HepG2 (cell line): ENCODE data around the gene MXRA7. TPM values are rescaled to one million over a fixed set of nuclear protein-coding genes. Genes with fewer than 3 reads are reported as not detected.
A peak's percentile ranks its signal among the peaks of the same experiment; 100 is the strongest.

Source experiments
- FOXJ3 ChIP-seq: sonication (generic); formaldehyde crosslinking; IDR thresholded peaks from 2 replicates; pipeline ENCODE4 v1.4.0; 2020; ENCODE audit warnings: missing genetic modification reagents, mild to moderate bottlenecking, borderline replicate concordance
- FOXK2 ChIP-seq: fragments of 450-650 bp; IDR thresholded peaks from 2 replicates; pipeline ENCODE4 v1.6.1; 2016
- IRF1 ChIP-seq: sonication (generic); formaldehyde crosslinking; IDR thresholded peaks from 2 replicates; pipeline ENCODE4 v1.4.0; 2020; ENCODE audit warnings: low read depth, mild to moderate bottlenecking, missing genetic modification reagents
- LCORL ChIP-seq, 2 experiments: fragments of 450-650 bp in 1 of 2; sonication (generic) in 1 of 2; formaldehyde crosslinking in 1 of 2; IDR thresholded peaks; 2 replicates each; pipeline versions ENCODE4 v1.5.0 to v1.6.1; 2017 to 2020; ENCODE audit warnings: antibody characterized with exemption in 1 of 2, missing genetic modification reagents in 1 of 2
- MXI1 ChIP-seq: IDR thresholded peaks from 3 replicates; pipeline ENCODE4 v1.6.1; 2012; ENCODE audit warnings: low read depth, low read length, inconsistent platforms, borderline replicate concordance
- NFATC3 ChIP-seq: sonication (generic); formaldehyde crosslinking; IDR thresholded peaks from 2 replicates; pipeline ENCODE4 v1.5.1; 2020; ENCODE audit warnings: mild to moderate bottlenecking, missing genetic modification reagents
- PATZ1 ChIP-seq: sonication (generic); formaldehyde crosslinking; IDR thresholded peaks from 2 replicates; pipeline ENCODE4 v1.4.0; 2020; ENCODE audit warnings: missing genetic modification reagents
- PHF5A ChIP-seq: IDR thresholded peaks from one replicate; pipeline ENCODE4 v1.6.1; 2018; ENCODE audit warnings: low read depth, missing genetic modification reagents; ENCODE audit not compliant: unreplicated experiment
- RCOR2 ChIP-seq: IDR thresholded peaks from 2 replicates; pipeline ENCODE4 v1.6.1; 2016; ENCODE audit warnings: missing biosample characterization, missing genetic modification reagents
- SRSF1 ChIP-seq: fragments of 200-400 bp; formaldehyde crosslinking; optimal IDR thresholded peaks from 2 replicates; pipeline ENCODE3; 2017; ENCODE audit warnings: mild to moderate bottlenecking, low read depth, low read length, moderate library complexity
- TCF12 ChIP-seq, 2 experiments: fragments of 450-650 bp in 1 of 2; sonication (generic) in 1 of 2; formaldehyde crosslinking in 1 of 2; IDR thresholded peaks; 2 replicates each; pipeline versions ENCODE4 v1.6.1 to v1.8.0; 2017 to 2022; ENCODE audit warnings: antibody characterized with exemption in 1 of 2, mild to moderate bottlenecking in 1 of 2, missing genetic modification reagents in 1 of 2, moderate library complexity in 1 of 2
- ZHX2 ChIP-seq, 2 experiments: sonication (generic) in 1 of 2; formaldehyde crosslinking in 1 of 2; IDR thresholded peaks; 2 replicates each; pipeline versions ENCODE4 v1.6.1 to v1.9.0; 2014 to 2022; ENCODE audit warnings: antibody characterized with exemption in 1 of 2, borderline replicate concordance in 1 of 2, inconsistent platforms in 1 of 2, low read depth in 1 of 2, missing genetic modification reagents in 1 of 2
- ZNF292 ChIP-seq: sonication (generic); formaldehyde crosslinking; IDR thresholded peaks from 2 replicates; pipeline ENCODE4 v1.8.1; 2022; ENCODE audit warnings: mild to moderate bottlenecking, low read depth, missing genetic modification reagents, borderline replicate concordance
- ZNF570 ChIP-seq: sonication (generic); formaldehyde crosslinking; IDR thresholded peaks from 2 replicates; pipeline ENCODE4 v1.4.0; 2020; ENCODE audit warnings: mild to moderate bottlenecking, missing genetic modification reagents, borderline replicate concordance
- ZNF576 ChIP-seq: sonication (generic); formaldehyde crosslinking; IDR thresholded peaks from 2 replicates; pipeline ENCODE4 v1.4.0; 2020; ENCODE audit warnings: mild to moderate bottlenecking, missing genetic modification reagents
- ZNF788 ChIP-seq: sonication (generic); formaldehyde crosslinking; IDR thresholded peaks from 2 replicates; pipeline ENCODE4 v1.5.0; 2020; ENCODE audit warnings: mild to moderate bottlenecking, missing genetic modification reagents, borderline replicate concordance
- ZSCAN25 ChIP-seq: sonication (generic); formaldehyde crosslinking; IDR thresholded peaks from 2 replicates; pipeline ENCODE4 v1.8.0; 2022; ENCODE audit warnings: mild to moderate bottlenecking, missing genetic modification reagents
- polyA plus RNA-seq, 8 experiments: library from polyadenylated mRNA; depleted of rRNA in 3 of 8; stranded (reverse) in 7 of 8; unstranded in 1 of 8; fragments of >200 nt; fragmentation: Illumina TruSeq in 4 of 8; extraction: Trizol in 4 of 8; gene quantifications; 2 replicates each; pipeline versions ENCODE4 v1.2.1 to v1.2.3, GENCODE V29; 2011 to 2016; ENCODE audit warnings: low read depth in 4 of 8, missing spikeins in 1 of 8, mixed read lengths in 1 of 8; ENCODE audit not compliant: insufficient read depth in 1 of 8
- total RNA-seq, 5 experiments: library from RNA; depleted of rRNA; stranded (reverse); fragments of >200 nt; fragmentation: Illumina TruSeq; extraction: Trizol; gene quantifications; 2 replicates each; pipeline ENCODE4 v1.2.3, GENCODE V29; 2016; ENCODE audit warnings: low read depth in 1 of 5
- TF ChIP-seq, protein P1 (sequence below): sonication (generic); formaldehyde crosslinking; IDR thresholded peaks from 2 replicates; pipeline ENCODE4 v1.4.0; 2020; ENCODE audit warnings: missing genetic modification reagents; ENCODE audit errors: not compliant biosample characterization

The MXRA7 gene
- total and polyA plus RNA-seq, 2 of the 13 experiments (the other 11 are each of a cell fraction or from before 2014, with no cell fraction given), result 44.8 to 112 TPM

GRCh38 chr17:76672270-76672851 lies 38.4 kb downstream of the MXRA7 start (continued):
- no peak for TF ChIP-seq NFATC3 (CRISPR knock-in tag)
- no peak for TF ChIP-seq TCF12 (IDR thresholded peaks at IDR 0.05)
- TF ChIP-seq TCF12 (CRISPR knock-in tag; IDR thresholded peaks at IDR 0.05), result no peak
- 0 out of 2 replicates have a peak, but pooled peaks have one; percentile 21 for TF ChIP-seq PATZ1 (CRISPR knock-in tag)
- no peak for TF ChIP-seq FOXJ3 (CRISPR knock-in tag)
- no peak for TF ChIP-seq LCORL (IDR thresholded peaks at IDR 0.05)
- no peak; the same call in 1 of the 2 replicates for TF ChIP-seq LCORL (CRISPR knock-in tag; IDR thresholded peaks at IDR 0.05)
- TF ChIP-seq MXI1, result no peak; the same call in 2 of the 3 replicates
- 0 out of 2 replicates have a peak, but pooled peaks have one; percentile 40 for TF ChIP-seq RCOR2 (CRISPR knock-in tag)
- no peak for TF ChIP-seq IRF1 (CRISPR knock-in tag)
- TF ChIP-seq, protein P1, sequence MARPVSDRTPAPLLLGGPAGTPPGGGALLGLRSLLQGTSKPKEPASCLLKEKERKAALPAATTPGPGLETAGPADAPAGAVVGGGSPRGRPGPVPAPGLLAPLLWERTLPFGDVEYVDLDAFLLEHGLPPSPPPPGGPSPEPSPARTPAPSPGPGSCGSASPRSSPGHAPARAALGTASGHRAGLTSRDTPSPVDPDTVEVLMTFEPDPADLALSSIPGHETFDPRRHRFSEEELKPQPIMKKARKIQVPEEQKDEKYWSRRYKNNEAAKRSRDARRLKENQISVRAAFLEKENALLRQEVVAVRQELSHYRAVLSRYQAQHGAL, result no peak
- 0 out of 2 replicates have a peak, but pooled peaks have one; percentile 48 for TF ChIP-seq FOXK2
- no peak for TF ChIP-seq ZNF570
- TF ChIP-seq ZNF576 (CRISPR knock-in tag), result no peak
- TF ChIP-seq SRSF1, result no peak
- no peak for TF ChIP-seq ZSCAN25 (CRISPR knock-in tag)
- 0 out of 2 replicates have a peak, but pooled peaks have one; percentile 25 for TF ChIP-seq ZHX2 (IDR thresholded peaks at IDR 0.05; ENCODE audit: low read depth)
- TF ChIP-seq ZHX2 (CRISPR knock-in tag; IDR thresholded peaks at IDR 0.05; ENCODE audit: borderline replicate concordance), result no peak; the same call in 1 of the 2 replicates
- no peak for TF ChIP-seq PHF5A (CRISPR knock-in tag)
- no peak for TF ChIP-seq ZNF788
- TF ChIP-seq ZNF292 (CRISPR knock-in tag), result no peak
